Uterus (tissue), 2 donors: Measurements from ENCODE around the gene RAP1GDS1.

Experiments used
- CTCF ChIP-seq, 4 experiments: fragments of 200-600 bp in 2 of 4; fragments of 450-650 bp in 2 of 4; sonication (generic) in 2 of 4; IDR thresholded peaks; one replicate each; pipeline ENCODE4 v1.5.1; 2016 to 2019; ENCODE audit warnings: antibody characterized with exemption in 4 of 4, mild to moderate bottlenecking in 2 of 4, moderate library complexity in 1 of 4
- POLR2A ChIP-seq, 2 donors: fragments of 450-650 bp; IDR thresholded peaks; one replicate each; pipeline ENCODE4 v1.6.1; 2016; ENCODE audit warnings: antibody characterized with exemption in 2 of 2, mild to moderate bottlenecking in 1 of 2, moderate library complexity in 1 of 2

GRCh38 chr4:98311656-98312055 lies 50.5 kb downstream of the RAP1GDS1 start:
- TF ChIP-seq CTCF (IDR thresholded peaks at IDR 0.05), result no peak
- TF ChIP-seq POLR2A (IDR thresholded peaks at IDR 0.05), result no peak
